GM12892 (cell line): ENCODE measurements around the gene CNGA3.

Experiments used
- POLR2A ChIP-seq: IDR thresholded peaks from 2 replicates; pipeline ENCODE4 v1.6.1; 2011; ENCODE audit warnings: low read depth, low read length, control low read depth
- POLR2AphosphoS5 ChIP-seq: IDR thresholded peaks from 2 replicates; pipeline ENCODE4 v1.6.1; 2011; ENCODE audit warnings: low read depth, low read length, control low read depth
- TAF1 ChIP-seq: IDR thresholded peaks from 2 replicates; pipeline ENCODE4 v1.6.1; 2011; ENCODE audit warnings: low read depth, mild to moderate bottlenecking, control low read depth, low read length, borderline replicate concordance

- TF ChIP-seq TAF1, result no peak
- no peak for TF ChIP-seq POLR2AphosphoS5
- TF ChIP-seq POLR2A, result no peak
Observed at GRCh38 chr2:98298683-98299164, 47.5 kb upstream of the CNGA3 start.
